Stimulated activated CD4-positive, alpha-beta T cell treated with anti-CD3 and anti-CD28 coated beads, Interleukin-2, amount 100 ng/mL, for 24 hours (primary cell): Measurements from ENCODE around the gene CFL2.
A peak's percentile ranks its signal among the peaks of the same experiment; 100 is the strongest.
"Not testable (repeated sequence)": the region's sequence is repeated elsewhere in the genome, so short reads cannot be mapped to it uniquely, and the experiment has no call there.

ENCODE experiments used
- DNase-seq, 2 donors: peaks; one replicate each; pipeline ENCODE4 v3.0.0-alpha.2; 2020

Gene CFL2

GRCh38 chr14:34711169-34711568 lies 3.2 kb downstream of the CFL2 start:
- no peak for DNase-seq

- no peak for DNase-seq
Observed at GRCh38 chr14:34710744-34711143, 3.6 kb downstream of the CFL2 start.

- no peak for DNase-seq
Observed at GRCh38 chr14:34710006-34710405, 4.4 kb downstream of the CFL2 start.

- no peak for DNase-seq
Observed at GRCh38 chr14:34707722-34708121, 6.7 kb downstream of the CFL2 start.

- no peak for DNase-seq
Observed at GRCh38 chr14:34701808-34702207, 12.6 kb downstream of the CFL2 start.

- DNase-seq, result no peak
Observed at GRCh38 chr14:34700622-34701130, 13.7 kb downstream of the CFL2 start.

- DNase-seq, result no peak
Observed at GRCh38 chr14:34699873-34700621, 14.3 kb downstream of the CFL2 start.

- not testable (repeated sequence) for DNase-seq
Observed at GRCh38 chr14:34694216-34694615, 20.2 kb downstream of the CFL2 start.

GRCh38 chr14:34693228-34693939 lies 21.0 kb downstream of the CFL2 start:
- DNase-seq, result peak in 1 of 2 donors; percentile 21

- no peak for DNase-seq
Observed at GRCh38 chr14:34692898-34693227, 21.5 kb downstream of the CFL2 start.

- no peak for DNase-seq
Observed at GRCh38 chr14:34692348-34692747, 22.0 kb downstream of the CFL2 start.

GRCh38 chr14:34691206-34691605 lies 23.2 kb downstream of the CFL2 start:
- DNase-seq, result no peak

GRCh38 chr14:34688470-34689206 lies 25.8 kb downstream of the CFL2 start:
- no peak for DNase-seq

- no peak for DNase-seq
Observed at GRCh38 chr14:34685819-34686428, 28.5 kb downstream of the CFL2 start.

- DNase-seq, result no peak
Observed at GRCh38 chr14:34684578-34684977, 29.8 kb downstream of the CFL2 start.

- DNase-seq, result no peak
Observed at GRCh38 chr14:34682787-34683321, 31.5 kb downstream of the CFL2 start.

GRCh38 chr14:34680806-34681479 lies 33.5 kb downstream of the CFL2 start:
- no peak for DNase-seq

GRCh38 chr14:34678735-34679134 lies 35.7 kb downstream of the CFL2 start:
- no peak for DNase-seq

- DNase-seq, result no peak
Observed at GRCh38 chr14:34678306-34678705, 36.1 kb downstream of the CFL2 start.

- no peak for DNase-seq
Observed at GRCh38 chr14:34676516-34677211, 37.7 kb downstream of the CFL2 start.

- DNase-seq, result no peak
Observed at GRCh38 chr14:34673702-34674101, 40.7 kb downstream of the CFL2 start.

GRCh38 chr14:34671716-34672115 lies 42.7 kb downstream of the CFL2 start:
- no peak for DNase-seq
